Left renal cortex interstitium (tissue), 4 donors: ENCODE measurements around the gene CUL1. TPM values are rescaled to one million over a fixed set of nuclear protein-coding genes. Genes with fewer than 3 reads are reported as not detected.

ENCODE experiments used
- DNase-seq, 4 donors: peaks; one replicate each; pipeline ENCODE4 v3.0.0-alpha.2; 2013; ENCODE audit warnings: low read depth in 4 of 4, low spot score in 2 of 4, missing footprints in 1 of 4
- polyA plus RNA-seq, 4 donors: library from polyadenylated mRNA; unstranded; fragments of 120-200 nt; gene quantifications; one replicate each; pipeline ENCODE4 v1.2.1, GENCODE V29; 2013; ENCODE audit not compliant: insufficient read length in 4 of 4

The CUL1 gene
- polyA plus RNA-seq, 4 donors: 57.7 to 60.2 (median 59.0) TPM

DNA sequence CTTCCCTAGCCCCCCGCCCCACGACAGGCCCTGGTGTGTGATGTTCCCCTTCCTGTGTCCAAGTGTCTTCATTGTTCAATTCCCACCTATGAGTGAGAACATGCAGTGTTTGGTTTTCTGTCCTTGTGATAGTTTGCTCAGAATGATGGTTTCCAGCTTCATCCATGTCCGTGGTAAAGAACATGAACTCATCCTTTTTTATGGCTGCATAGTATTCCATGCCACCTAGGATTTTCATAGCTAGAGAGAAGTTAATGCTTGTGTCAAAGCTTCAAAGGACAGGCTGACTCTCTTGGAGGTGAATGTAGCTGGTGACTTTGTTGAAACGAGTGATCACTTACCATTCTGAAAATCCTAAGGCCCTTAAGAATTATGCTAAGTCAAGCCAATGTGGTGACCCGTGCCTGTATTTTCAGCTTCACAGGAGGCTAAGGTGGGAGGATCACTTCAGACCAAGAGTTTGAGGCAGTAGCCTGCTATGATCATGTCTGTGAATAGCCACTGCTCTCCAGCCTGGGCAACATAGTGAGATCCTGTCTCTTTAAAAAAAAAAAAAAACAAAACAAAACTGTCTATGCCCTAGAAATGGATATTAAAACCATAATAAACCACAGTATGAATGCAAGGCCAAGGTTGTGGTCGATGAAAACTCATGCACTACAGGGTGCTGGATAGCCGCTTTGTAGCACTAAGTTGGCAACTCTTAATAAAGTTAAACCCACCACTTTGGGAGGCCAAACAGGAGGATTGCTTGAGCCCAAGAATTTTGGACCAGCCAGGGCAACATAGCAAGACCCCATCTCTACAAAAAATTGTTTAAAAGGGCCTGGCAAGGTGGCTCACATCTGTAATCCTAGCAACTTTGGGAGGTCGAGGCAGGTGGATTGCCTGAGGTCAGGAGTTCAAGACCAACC is 52.0 kb downstream of the CUL1 start:
- no peak for DNase-seq

DNA sequence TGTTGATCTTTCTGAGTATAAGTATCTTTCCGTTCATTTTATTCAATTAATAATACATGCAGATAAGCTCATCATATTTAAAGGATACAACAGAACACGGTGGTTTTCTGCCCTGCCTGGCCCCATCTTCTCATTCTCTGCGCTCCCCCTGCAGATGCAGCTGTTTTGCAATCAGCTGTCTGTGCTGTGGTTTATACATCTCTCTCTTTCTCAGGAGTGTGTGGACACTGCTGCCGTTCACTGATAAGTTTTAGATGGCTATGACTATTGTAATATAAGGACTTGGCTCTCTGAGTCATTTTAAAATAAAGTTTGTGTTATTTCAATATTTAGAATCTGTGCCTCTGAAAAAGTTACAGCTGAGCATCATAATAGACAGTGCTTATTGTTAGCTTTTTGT is 54.5 kb downstream of the CUL1 start:
- no peak for DNase-seq

DNA sequence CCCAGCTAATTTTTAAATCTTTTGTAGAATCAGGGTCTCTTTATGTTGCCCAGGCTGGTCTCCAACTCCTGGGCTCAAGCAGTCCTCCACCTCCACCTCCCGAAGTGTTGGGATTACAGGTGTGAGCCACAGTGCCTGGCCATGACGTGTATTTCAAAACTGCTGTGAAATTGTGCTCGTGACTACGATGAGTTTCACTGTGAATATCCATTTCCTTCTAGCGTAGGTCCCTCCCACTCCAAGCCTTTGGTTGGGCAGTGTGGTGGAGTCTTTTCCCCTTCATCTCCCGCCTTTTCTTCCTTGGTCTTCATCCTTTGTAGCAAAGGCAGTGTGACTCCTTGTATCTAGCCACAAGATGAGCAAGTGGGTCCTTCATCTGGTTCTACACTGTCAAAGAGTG is 56.2 kb downstream of the CUL1 start:
- DNase-seq: no peak

DNA sequence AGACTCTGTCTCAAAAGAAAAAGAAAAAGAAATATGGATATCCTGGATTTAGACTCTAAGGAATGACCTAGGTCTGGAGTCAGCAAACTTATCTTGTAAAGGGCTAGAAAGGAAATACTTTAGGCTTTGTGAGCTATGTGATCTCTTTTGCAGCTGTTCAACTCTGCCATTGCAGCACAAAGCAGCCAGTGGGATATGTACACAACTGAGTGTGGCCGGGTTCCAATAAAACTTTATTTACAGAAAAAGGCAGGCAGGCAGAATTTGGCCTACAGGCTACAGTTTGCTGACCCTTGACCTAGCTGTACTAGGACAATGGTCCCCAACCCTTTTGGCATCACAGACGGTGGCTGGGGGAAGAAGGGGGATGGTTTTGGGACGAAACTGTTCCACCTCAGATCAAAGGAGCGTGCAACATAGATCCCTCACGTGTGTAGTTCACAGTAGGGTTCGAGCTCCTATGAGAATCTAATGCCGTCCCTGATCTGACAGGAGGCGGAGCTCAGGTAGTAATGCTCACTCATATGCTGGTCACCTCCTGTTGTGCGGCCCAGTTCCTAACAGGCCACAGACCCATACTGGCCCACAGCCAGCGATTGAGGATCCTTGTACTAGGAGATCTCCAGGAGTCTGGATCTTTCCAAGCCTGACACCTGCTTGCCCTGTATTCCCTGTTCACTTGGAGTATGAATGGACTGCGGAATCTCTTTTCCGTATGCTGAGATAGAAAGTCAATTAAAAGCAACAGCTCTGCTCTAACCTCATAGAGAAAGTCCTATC is 63.0 kb downstream of the CUL1 start:
- DNase-seq: no peak

DNA sequence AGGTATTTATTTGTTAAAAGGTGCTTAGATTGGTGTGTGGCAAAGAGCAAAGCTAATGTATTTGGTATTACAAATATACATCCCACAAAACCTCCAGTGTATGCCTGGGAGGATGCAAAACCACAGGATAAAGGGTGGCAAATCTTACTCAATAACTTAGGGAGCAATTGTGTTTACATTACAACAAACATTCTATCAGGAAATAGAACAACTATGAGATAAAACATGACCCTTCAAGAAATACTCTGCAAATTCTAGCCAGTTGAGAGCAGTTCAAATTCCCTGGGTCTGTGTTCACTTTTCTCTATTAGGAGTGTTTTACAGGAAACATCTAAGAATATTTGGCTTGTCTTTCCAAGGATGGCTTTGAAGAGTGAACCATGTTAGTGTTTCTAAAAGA is 64.9 kb downstream of the CUL1 start:
- no peak for DNase-seq

DNA sequence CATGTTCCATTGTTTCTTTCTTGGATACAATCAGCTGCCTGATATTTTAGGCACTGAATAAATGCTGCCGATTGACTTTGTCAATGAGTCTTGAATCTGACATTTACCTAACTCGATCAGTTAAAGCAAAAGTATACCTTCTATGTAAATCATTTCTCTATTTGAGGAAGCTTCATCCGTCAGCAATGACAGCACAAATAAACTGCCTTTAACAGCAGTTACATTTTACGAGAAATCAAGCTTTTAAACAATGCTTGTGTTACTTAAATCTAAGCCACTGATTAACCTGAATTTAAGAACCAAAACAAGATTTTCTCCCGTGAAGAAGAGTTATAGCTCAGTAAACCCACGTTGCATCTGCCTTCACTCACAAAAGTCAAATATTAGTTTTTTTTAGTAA is 71.3 kb downstream of the CUL1 start:
- no peak for DNase-seq

DNA sequence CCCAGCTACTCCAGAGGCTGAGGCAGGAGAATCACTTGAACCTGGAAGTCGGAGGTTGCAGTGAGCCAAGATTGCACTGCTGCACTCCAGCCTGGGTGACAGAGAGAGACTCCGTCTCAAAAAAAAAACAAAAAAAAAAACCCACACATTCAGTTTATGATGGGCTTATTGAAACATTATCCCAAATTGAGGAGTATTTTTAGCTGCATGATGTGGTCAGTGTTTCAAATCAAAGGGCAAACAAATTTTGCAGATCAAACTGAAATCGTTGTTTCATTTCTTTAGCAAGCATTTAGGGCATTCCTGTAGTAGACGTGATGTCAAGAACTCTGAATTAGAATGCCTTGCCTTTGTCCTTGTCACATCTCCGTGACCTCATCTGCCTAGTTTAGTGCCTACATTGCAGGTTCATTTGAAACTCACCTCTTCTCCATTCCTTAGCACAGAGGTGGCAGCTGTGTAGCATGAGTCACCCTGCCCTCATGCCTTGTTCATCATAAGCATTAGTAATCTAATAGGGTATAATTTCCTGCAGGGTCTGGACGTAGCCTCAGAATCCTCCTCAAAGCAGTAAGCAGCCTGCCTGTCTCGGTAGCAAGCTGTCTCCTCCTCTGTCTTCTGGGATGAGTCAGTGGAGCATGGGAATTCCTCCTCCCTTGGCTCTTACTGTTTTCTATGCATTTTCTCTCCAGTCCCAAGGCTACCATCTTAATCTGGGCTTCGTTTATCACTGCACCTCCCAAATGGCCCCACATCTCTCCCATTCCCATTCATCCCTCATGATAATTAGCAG is 73.8 kb downstream of the CUL1 start:
- DNase-seq: no peak

DNA sequence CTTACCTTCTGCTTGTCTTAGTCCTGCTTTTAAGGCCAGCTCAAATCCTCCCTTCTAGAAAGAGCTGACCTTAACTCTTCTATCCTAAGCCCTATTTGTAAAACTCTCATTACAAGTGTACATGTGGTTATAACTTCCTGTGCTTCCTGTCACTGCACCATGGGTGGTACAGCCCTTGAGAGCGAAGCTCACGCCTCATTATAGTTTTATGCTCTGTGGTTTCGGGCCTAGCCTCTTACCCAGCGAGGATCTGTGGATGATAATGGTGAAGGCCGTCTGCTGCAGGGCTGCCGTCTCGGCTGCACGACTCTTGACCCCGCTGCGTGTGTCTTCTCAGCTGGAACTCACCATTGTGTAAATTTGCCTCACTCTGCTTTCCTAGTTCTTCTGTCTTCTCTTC is 74.6 kb downstream of the CUL1 start:
- no peak for DNase-seq

DNA sequence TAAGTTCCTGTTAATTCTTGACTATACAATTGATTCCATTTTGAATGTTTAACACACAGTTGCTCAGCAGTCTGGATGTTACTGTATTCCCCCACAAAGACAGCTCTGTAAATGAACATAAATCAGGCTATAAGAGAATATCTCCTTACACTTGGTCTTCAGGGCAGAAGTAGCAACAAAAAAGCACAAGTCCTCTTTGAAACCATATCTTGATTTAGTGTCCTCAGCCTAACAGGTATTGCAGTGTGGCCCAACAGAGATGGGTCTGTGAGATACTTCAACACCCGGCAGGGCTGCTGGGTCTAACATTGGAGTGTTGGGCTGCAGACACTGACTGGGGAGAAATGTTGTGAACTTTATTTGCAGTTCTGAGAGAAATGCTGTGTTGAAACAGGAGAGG is 75.8 kb downstream of the CUL1 start:
- DNase-seq: peak in 1 of 4 donors; percentile 13

DNA sequence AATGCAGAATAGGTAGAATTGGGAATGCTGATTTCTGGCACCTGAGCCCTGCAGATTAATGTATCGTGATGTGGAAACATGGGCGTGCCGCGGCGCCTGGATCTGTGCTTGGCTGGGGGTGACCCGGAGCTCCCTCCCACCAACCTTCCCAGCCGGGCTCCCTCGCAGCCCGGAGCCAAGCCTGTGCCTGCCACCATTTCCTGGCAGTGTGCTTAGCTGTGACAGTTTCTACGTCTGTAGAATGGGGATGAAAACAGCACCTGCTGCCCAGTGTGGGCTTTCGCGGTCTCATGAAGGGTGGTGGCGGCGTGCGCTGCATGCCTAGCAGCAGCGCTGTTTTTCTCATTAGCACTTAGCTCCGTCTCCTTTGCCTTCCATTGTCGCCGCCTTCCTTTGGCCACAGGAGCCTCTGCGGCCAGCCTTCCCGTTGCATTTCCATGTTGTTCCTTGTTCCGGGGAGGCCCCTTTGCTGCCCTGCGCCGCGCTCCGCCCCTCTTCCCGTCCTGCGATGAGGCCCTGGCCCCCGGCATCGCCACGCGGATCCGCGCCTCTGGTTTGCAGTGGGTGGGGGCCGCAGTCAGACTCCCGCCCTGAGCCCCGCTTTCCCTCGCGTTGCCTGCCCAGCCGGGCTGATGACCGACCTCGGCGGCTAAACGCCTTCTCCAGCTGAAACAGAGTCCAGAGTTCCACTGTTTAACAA is 84.2 kb downstream of the CUL1 start:
- no peak for DNase-seq

DNA sequence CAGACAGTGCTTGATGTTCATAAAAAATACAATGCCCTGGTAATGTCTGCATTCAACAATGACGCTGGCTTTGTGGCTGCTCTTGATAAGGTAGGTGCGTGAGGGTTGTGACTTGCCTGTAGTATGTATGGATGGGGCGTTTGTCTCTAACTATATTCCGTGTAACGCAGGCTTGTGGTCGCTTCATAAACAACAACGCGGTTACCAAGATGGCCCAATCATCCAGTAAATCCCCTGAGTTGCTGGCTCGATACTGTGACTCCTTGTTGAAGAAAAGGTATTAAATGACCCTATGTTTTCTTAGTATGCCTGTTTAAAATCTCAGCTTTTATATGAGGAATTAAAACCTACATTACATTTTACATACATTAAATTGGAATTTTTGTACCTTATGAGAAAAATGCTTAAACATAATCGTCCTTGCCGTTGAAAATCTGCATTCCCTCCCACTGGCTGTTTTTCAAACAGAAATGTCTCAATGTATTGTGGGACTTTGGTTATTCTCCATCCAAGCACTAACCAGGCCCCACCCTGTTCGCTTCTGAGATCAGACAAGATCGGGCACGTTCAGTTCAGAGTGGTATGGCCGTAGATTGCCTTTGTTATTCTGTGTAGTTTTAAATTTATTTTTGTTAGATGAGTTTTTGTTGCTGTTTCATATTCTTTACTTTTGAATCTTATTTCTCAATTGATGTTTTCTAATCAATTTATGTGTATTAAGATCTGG is 85.3 kb downstream of the CUL1 start:
- no peak for DNase-seq

DNA sequence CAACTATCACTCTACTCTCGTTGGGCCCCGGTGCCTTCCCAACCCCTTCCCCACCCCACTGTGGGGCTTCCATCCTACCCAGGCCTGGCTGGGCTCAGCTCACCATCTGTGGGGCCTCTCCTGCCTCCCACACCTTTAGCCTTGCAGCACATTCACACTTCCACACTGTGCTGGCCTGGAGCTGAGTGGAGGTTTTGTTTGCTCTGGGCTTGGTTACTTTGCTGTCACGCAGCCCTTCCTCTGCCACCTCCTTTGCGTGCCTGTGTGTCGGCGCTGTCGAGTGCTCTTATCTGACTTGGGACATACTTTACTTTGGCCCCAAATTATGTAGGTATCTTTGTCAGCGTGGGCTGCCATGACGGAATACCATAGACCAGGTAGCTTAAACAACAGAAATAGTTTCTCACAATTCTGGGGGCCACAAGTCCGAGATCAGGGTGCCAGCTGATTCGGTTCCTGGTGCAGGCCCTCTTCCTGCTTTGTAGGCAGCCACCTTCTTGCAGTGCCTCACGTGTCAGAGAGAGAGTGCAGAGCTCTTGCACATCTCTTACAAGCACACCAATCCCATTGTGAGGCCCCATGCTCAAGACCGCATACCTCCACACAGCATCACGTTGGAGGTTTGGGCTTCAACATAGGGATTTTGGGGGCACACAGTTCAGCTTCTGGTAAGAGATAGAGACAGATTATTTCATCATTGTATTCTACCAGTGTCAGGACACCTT is 89.0 kb downstream of the CUL1 start:
- DNase-seq: no peak

DNA sequence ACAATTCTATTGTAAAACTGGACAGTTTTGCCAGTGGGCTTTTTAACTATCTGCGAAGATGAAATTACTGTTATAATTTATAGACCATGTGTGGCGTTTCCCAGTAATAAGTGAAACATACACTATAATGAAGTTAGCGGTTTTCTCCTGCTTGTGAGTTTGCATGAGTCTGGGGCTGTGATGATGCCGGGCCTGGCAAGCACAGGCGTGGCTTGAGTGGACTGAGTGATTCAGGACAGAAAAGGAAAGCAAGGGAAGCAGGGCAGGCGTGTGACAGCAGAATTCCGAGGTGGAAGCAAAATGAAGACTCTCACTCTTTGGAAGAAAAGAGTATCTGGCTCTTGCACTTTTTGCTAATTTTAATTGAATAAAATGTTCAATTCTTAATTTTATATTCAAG is 90.5 kb downstream of the CUL1 start:
- no peak for DNase-seq

DNA sequence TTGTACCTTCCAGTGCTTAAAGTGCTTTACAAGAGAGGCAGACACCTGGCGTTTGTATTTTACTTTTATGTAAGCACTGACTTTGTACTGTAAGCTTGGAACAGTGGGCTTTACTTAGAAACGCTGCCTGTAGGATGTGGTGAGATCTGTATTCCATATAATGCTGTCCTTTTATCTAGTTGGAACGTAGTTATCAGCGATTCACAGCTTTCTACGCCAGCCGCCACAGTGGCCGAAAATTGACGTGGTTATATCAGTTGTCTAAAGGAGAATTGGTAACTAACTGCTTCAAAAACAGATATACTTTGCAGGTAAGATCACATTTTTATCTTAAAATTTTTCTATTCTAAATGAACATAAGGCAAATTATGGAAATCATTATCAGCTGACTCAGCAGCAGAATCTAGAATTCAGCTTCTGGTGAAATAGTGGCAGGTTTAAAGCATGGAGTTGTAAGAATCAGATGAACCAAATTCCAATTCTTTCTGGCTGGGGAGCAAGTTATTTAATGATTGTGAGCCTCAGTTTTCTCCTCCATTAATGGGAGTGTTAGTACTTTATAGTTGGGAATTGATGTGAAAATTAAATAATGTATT is 91.5 kb downstream of the CUL1 start:
- DNase-seq: no peak

DNA sequence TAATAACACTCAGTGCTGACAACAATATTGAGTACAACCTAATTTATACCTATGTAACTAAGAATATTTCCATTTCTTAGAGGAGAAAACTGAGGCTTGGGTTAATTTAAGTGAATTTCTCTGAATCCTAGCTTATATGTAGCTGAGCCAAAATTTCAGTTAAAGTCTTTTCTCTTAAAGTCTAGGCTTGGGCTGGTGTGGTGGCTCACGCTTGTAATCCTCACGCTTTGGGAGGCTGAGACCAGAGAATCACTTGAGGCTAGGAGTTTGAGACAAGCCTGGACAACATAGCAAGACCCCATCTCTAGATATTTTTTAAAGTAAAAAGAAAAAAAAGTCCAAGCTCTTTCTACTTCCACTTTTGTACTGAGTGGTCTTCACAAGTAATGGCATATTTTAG is 92.1 kb downstream of the CUL1 start:
- DNase-seq: no peak

DNA sequence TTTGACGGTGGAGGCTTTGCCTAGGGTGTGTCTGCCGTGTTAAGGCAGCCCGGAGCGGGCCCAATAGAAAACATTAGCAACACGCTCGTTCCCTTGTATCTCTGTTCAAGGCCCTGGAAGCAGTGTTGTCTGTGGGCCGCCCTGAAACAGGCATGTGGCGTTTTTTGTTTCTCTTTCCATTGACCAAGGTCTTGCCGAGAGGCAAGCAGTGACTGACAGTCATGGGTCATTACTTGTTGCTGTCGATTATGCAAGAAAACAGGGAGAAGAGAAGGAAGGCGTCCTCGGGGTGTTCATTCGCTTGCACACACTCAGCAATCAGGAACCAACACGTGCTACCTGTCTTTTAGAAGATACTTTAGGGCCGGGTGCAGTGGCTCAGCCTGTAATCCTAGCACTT is 92.8 kb downstream of the CUL1 start:
- DNase-seq: no peak

DNA sequence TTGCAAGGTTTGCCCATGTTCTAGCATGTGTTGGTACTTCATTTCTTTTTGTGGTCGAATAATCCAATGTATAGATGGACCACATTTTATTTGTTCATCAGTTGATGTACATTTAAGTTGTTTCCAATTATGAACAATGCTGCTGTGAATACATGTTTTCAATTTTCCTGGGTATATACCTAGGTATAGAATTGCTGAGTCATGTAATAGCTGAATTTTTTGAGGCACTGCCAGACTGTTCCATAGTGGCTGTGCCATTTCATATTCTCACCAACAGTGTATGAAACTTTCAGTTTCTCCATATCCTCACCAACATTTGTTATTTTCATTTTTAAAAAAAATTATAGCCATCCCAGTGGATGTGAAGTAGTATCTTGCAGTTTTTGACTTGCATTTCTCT is 94.9 kb downstream of the CUL1 start:
- no peak for DNase-seq

DNA sequence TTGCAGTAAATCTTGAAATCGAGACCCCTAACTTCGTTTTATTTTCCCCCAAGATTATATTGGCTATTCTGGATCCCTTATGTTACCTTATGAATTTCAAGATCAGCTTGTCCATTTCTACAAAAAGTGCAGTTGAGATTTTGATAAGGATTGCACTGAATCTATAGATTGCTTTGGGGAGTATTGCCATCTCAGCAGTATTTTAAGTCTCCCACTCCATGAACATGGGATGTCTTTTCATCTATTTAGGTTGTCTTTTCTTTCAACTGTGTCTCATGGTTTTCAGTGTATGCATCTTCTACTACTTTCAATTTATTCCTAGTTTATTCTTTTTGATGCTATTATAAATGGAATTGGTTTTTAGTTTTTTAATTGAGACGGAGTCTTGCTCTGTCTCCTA is 95.8 kb downstream of the CUL1 start:
- DNase-seq: no peak

DNA sequence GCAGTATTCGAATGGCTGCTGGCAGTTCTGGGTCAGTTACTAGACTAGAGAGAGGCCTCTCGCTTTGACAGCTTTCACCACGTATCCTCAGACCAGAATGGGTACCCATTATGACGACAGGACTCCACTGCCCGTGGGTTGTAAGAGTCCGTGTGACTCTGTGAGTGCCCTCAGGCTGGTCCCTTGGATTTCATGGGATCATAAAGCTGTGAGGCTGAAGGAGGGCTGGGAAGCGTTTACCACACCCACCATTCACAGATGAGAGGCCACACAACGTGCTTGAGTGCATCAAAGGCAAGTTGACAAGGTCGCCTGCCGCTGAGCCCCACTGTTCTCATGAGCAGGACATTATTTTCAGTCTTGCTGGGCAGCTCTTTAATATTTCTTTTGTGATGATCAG is 98.1 kb downstream of the CUL1 start:
- no peak for DNase-seq
